SK-N-SH treated with all-trans-retinoic acid at 6 μM for 48 hours (cell line): ENCODE results near the gene CCDC182.

Experiments used
- ATAC-seq: fragments of 200-7000 bp; cut with Tn5 transposase; 3 replicates; pipeline ENCODE4 v1.9.1; 2020; ENCODE audit warnings: mild to moderate bottlenecking, moderate library complexity
- ARNTL ChIP-seq: fragments of 450-650 bp; formaldehyde crosslinking; IDR thresholded peaks from 2 replicates; pipeline ENCODE4 v1.5.0; 2020; ENCODE audit warnings: low read depth, mild to moderate bottlenecking, moderate library complexity, borderline replicate concordance
- BACH2 ChIP-seq: fragments of 250-450 bp; sonication (Bioruptor Pico); IDR thresholded peaks from 2 replicates; pipeline ENCODE4 v1.9.0; 2021; ENCODE audit warnings: mild to moderate bottlenecking, borderline replicate concordance
- CSDC2 ChIP-seq: fragments of 250-450 bp; sonication (Bioruptor Pico); IDR thresholded peaks from 2 replicates; pipeline ENCODE4 v1.5.0; 2020; ENCODE audit warnings: mild to moderate bottlenecking, moderate library complexity
- ESRRG ChIP-seq: fragments of 250-450 bp; sonication (Bioruptor Pico); IDR thresholded peaks from 2 replicates; pipeline ENCODE4 v1.6.1; 2021; ENCODE audit warnings: mild to moderate bottlenecking
- ISL1 ChIP-seq: fragments of 250-450 bp; sonication (Bioruptor Pico); IDR thresholded peaks from 2 replicates; pipeline ENCODE4 v2.1.2; 2022; ENCODE audit warnings: mild to moderate bottlenecking, moderate library complexity
- OSR1 ChIP-seq: fragments of 250-450 bp; sonication (Bioruptor Pico); IDR thresholded peaks from 2 replicates; pipeline ENCODE4 v1.8.0; 2022; ENCODE audit warnings: moderate library complexity, mild to moderate bottlenecking, inconsistent platforms
- PPARA ChIP-seq: fragments of 250-450 bp; sonication (Bioruptor Pico); IDR thresholded peaks from 2 replicates; pipeline ENCODE4 v1.5.0; 2020; ENCODE audit warnings: mild to moderate bottlenecking, borderline replicate concordance
- RARB ChIP-seq: fragments of 250-450 bp; sonication (Bioruptor Pico); IDR thresholded peaks from 2 replicates; pipeline ENCODE4 v1.8.0; 2021; ENCODE audit warnings: mild to moderate bottlenecking, moderate library complexity
- SNAI2 ChIP-seq: fragments of 250-450 bp; sonication (Bioruptor Pico); IDR thresholded peaks from 2 replicates; pipeline ENCODE4 v1.5.0; 2020; ENCODE audit warnings: mild to moderate bottlenecking, moderate library complexity
- TCF4 ChIP-seq: fragments of 250-450 bp; sonication (Bioruptor Pico); IDR thresholded peaks from 2 replicates; pipeline ENCODE4 v1.8.0; 2021; ENCODE audit warnings: mild to moderate bottlenecking, moderate library complexity, borderline replicate concordance
- TOX ChIP-seq: fragments of 250-450 bp; sonication (Bioruptor Pico); IDR thresholded peaks from 2 replicates; pipeline ENCODE4 v1.8.0; 2021; ENCODE audit warnings: mild to moderate bottlenecking, moderate library complexity, borderline replicate concordance
- ZC3H10 ChIP-seq: fragments of 250-450 bp; sonication (Bioruptor Pico); IDR thresholded peaks from 2 replicates; pipeline ENCODE4 v1.5.1; 2021; ENCODE audit warnings: mild to moderate bottlenecking, moderate library complexity
- ZFP3 ChIP-seq: fragments of 250-450 bp; sonication (Bioruptor Pico); IDR thresholded peaks from 2 replicates; pipeline ENCODE4 v1.5.0; 2020; ENCODE audit warnings: mild to moderate bottlenecking, moderate library complexity
- ZFP30 ChIP-seq: fragments of 450-650 bp; formaldehyde crosslinking; IDR thresholded peaks from 2 replicates; pipeline ENCODE4 v1.5.0; 2022; ENCODE audit warnings: mild to moderate bottlenecking, moderate library complexity
- ZNF565 ChIP-seq: fragments of 450-650 bp; formaldehyde crosslinking; conservative IDR thresholded peaks from 2 replicates; pipeline ENCODE4 v1.5.0; 2020; ENCODE audit warnings: low read depth, mild to moderate bottlenecking, moderate library complexity
- ZNF70 ChIP-seq: fragments of 450-650 bp; formaldehyde crosslinking; IDR thresholded peaks from 2 replicates; pipeline ENCODE4 v1.5.0; 2020; ENCODE audit warnings: mild to moderate bottlenecking, moderate library complexity
- ZNF8 ChIP-seq: fragments of 450-650 bp; formaldehyde crosslinking; IDR thresholded peaks from 2 replicates; pipeline ENCODE4 v1.5.0; 2020; ENCODE audit warnings: mild to moderate bottlenecking, moderate library complexity
- TF ChIP-seq, protein P1 (sequence below): fragments of 250-450 bp; sonication (Bioruptor Pico); IDR thresholded peaks from 2 replicates; pipeline ENCODE4 v1.8.0; 2020; ENCODE audit warnings: mild to moderate bottlenecking, moderate library complexity, borderline replicate concordance
- TF ChIP-seq, protein P2 (sequence below): fragments of 250-450 bp; sonication (Bioruptor Pico); IDR thresholded peaks from 2 replicates; pipeline ENCODE4 v1.8.0; 2021; ENCODE audit warnings: low read depth, mild to moderate bottlenecking, moderate library complexity, borderline replicate concordance
- TF ChIP-seq, protein P3 (sequence below): fragments of 250-450 bp; sonication (Bioruptor Pico); IDR thresholded peaks from 2 replicates; pipeline ENCODE4 v1.5.1; 2020; ENCODE audit warnings: low read depth, mild to moderate bottlenecking, moderate library complexity
- TF ChIP-seq, protein P4 (sequence below): fragments of 250-450 bp; sonication (Bioruptor Pico); IDR thresholded peaks from 2 replicates; pipeline ENCODE4 v1.5.0; 2020; ENCODE audit warnings: mild to moderate bottlenecking, moderate library complexity
- TF ChIP-seq, protein P5 (sequence below): fragments of 250-450 bp; sonication (Bioruptor Pico); IDR thresholded peaks from 2 replicates; pipeline ENCODE4 v1.5.1; 2021; ENCODE audit warnings: mild to moderate bottlenecking, moderate library complexity

The CCDC182 gene

DNA sequence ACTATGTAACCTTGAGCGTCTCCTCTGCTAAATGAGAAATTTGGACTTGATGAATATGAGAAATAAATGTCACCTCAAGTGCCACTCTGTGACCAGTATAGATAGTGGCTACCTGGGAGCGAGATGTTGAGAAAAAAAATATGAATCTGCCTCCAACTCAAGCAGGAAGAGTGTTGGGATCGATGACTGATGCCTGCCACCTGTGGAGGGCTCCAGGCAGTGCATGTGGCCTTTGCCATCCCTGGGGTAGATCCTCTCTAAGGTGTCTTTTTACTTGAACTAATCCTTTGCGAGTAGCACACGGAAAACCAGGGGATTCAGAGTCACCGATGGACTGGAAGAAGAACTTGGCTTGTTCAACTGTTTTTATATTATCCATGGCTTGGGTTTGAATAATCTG is 9.4 kb downstream of the CCDC182 start (continued):
- TF ChIP-seq ESRRG (CRISPR knock-in tag), result no peak
- TF ChIP-seq ISL1 (CRISPR knock-in tag), result no peak
- TF ChIP-seq ARNTL (CRISPR knock-in tag), result no peak
- no peak for TF ChIP-seq BACH2
- TF ChIP-seq, protein P1, sequence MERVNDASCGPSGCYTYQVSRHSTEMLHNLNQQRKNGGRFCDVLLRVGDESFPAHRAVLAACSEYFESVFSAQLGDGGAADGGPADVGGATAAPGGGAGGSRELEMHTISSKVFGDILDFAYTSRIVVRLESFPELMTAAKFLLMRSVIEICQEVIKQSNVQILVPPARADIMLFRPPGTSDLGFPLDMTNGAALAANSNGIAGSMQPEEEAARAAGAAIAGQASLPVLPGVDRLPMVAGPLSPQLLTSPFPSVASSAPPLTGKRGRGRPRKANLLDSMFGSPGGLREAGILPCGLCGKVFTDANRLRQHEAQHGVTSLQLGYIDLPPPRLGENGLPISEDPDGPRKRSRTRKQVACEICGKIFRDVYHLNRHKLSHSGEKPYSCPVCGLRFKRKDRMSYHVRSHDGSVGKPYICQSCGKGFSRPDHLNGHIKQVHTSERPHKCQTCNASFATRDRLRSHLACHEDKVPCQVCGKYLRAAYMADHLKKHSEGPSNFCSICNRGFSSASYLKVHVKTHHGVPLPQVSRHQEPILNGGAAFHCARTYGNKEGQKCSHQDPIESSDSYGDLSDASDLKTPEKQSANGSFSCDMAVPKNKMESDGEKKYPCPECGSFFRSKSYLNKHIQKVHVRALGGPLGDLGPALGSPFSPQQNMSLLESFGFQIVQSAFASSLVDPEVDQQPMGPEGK, result no peak
- no peak for TF ChIP-seq CSDC2
- no peak for TF ChIP-seq PPARA
- no peak for TF ChIP-seq TOX (CRISPR knock-in tag)
- no peak for TF ChIP-seq ZFP3 (CRISPR knock-in tag)
- no peak for TF ChIP-seq SNAI2 (CRISPR knock-in tag)

DNA sequence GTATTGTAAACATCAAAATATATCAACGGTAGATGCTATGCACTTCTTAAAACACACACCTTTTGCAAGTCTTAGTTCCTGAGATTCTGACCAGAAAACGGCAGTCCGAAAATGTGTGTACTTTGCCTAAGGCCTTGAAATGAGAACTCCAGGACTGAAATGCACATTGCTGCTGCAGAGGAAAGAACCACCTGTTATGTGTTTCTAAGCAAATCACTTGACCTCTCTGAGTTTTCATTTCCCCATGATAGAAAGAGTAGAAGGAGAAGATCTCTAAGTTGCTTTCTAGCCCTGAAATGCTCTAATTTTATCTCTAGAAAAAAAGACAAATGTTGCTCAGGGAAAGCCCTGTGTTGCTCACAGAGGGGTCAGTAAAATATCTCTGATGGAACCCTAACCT is 9.9 kb downstream of the CCDC182 start:
- TF ChIP-seq ZFP30 (CRISPR knock-in tag) (no peak), SNAI2 (CRISPR knock-in tag) (no peak), ZNF70 (CRISPR knock-in tag) (no peak), ESRRG (CRISPR knock-in tag) (no peak), PPARA (no peak)
- TF ChIP-seq, protein P2, sequence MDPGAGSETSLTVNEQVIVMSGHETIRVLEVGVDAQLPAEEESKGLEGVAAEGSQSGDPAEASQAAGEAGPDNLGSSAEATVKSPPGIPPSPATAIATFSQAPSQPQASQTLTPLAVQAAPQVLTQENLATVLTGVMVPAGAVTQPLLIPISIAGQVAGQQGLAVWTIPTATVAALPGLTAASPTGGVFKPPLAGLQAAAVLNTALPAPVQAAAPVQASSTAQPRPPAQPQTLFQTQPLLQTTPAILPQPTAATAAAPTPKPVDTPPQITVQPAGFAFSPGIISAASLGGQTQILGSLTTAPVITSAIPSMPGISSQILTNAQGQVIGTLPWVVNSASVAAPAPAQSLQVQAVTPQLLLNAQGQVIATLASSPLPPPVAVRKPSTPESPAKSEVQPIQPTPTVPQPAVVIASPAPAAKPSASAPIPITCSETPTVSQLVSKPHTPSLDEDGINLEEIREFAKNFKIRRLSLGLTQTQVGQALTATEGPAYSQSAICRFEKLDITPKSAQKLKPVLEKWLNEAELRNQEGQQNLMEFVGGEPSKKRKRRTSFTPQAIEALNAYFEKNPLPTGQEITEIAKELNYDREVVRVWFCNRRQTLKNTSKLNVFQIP, result no peak
- TF ChIP-seq, protein P3, sequence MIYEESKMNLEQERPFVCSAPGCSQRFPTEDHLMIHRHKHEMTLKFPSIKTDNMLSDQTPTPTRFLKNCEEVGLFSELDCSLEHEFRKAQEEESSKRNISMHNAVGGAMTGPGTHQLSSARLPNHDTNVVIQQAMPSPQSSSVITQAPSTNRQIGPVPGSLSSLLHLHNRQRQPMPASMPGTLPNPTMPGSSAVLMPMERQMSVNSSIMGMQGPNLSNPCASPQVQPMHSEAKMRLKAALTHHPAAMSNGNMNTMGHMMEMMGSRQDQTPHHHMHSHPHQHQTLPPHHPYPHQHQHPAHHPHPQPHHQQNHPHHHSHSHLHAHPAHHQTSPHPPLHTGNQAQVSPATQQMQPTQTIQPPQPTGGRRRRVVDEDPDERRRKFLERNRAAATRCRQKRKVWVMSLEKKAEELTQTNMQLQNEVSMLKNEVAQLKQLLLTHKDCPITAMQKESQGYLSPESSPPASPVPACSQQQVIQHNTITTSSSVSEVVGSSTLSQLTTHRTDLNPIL (CRISPR knock-in tag), result no peak
- ATAC-seq, result no peak

DNA sequence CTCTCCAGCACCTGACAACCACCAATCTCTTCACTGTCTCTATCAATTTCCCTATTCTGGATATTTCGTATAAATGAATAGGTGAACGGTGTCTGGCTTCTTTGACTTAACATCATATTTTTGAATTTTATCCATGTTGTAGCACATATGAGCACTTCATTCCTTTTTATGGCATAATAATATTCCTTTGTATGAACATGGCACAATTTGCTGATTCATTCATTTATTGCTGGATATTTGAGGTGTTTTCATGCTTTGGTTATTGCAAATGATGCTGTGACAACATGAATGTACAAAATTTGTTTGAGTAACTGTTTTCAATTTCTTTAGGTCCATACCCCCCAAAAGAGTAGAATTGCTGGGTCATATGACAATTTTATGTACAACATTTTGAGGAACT is 12.0 kb downstream of the CCDC182 start:
- ATAC-seq, result no peak
- TF ChIP-seq, protein P1, result no peak
- TF ChIP-seq SNAI2 (CRISPR knock-in tag) (no peak), TCF4 (CRISPR knock-in tag) (no peak), ISL1 (CRISPR knock-in tag) (no peak), OSR1 (CRISPR knock-in tag) (no peak), ZNF8 (CRISPR knock-in tag) (no peak), ARNTL (CRISPR knock-in tag) (no peak), RARB (CRISPR knock-in tag) (no peak), ZNF565 (no peak)

DNA sequence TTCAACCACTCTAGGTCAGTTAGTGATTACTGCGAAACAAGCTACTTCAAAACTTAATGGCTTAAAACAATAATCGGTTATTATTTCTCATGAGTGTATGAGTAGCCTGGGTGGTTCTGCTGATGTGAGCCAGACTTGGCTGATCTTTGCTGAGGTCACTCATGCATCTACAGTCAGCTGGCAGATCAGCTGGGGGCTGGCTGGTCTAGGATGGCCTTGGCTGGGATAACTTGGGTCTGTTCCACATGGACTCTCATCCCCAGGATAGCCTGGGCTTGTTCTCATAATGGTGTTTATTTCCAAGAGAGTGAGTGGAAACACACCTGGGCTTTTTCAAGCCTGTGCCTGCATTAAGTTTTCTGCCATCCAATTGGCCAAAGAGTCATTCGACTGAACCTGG is 13.0 kb downstream of the CCDC182 start:
- no peak for ATAC-seq
- TF ChIP-seq CSDC2, result no peak
- TF ChIP-seq, protein P4, sequence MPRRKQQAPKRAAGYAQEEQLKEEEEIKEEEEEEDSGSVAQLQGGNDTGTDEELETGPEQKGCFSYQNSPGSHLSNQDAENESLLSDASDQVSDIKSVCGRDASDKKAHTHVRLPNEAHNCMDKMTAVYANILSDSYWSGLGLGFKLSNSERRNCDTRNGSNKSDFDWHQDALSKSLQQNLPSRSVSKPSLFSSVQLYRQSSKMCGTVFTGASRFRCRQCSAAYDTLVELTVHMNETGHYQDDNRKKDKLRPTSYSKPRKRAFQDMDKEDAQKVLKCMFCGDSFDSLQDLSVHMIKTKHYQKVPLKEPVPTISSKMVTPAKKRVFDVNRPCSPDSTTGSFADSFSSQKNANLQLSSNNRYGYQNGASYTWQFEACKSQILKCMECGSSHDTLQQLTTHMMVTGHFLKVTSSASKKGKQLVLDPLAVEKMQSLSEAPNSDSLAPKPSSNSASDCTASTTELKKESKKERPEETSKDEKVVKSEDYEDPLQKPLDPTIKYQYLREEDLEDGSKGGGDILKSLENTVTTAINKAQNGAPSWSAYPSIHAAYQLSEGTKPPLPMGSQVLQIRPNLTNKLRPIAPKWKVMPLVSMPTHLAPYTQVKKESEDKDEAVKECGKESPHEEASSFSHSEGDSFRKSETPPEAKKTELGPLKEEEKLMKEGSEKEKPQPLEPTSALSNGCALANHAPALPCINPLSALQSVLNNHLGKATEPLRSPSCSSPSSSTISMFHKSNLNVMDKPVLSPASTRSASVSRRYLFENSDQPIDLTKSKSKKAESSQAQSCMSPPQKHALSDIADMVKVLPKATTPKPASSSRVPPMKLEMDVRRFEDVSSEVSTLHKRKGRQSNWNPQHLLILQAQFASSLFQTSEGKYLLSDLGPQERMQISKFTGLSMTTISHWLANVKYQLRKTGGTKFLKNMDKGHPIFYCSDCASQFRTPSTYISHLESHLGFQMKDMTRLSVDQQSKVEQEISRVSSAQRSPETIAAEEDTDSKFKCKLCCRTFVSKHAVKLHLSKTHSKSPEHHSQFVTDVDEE (CRISPR knock-in tag), result no peak
- no peak for TF ChIP-seq TOX (CRISPR knock-in tag)
- TF ChIP-seq ZC3H10 (CRISPR knock-in tag), result no peak
- no peak for TF ChIP-seq ZNF70 (CRISPR knock-in tag)
- TF ChIP-seq, protein P3 (CRISPR knock-in tag), result no peak
- TF ChIP-seq, protein P1, result no peak
- TF ChIP-seq ISL1 (CRISPR knock-in tag), result no peak
- TF ChIP-seq ZNF8 (CRISPR knock-in tag), result no peak
- TF ChIP-seq, protein P5, sequence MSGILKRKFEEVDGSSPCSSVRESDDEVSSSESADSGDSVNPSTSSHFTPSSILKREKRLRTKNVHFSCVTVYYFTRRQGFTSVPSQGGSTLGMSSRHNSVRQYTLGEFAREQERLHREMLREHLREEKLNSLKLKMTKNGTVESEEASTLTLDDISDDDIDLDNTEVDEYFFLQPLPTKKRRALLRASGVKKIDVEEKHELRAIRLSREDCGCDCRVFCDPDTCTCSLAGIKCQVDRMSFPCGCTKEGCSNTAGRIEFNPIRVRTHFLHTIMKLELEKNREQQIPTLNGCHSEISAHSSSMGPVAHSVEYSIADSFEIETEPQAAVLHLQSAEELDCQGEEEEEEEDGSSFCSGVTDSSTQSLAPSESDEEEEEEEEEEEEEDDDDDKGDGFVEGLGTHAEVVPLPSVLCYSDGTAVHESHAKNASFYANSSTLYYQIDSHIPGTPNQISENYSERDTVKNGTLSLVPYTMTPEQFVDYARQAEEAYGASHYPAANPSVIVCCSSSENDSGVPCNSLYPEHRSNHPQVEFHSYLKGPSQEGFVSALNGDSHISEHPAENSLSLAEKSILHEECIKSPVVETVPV, result no peak
- no peak for TF ChIP-seq PPARA
